LNCAP (cell line): ENCODE data around the gene SIAH3.

ENCODE experiments used
- TF ChIP-seq, protein P1 (sequence below): fragments of 450-650 bp; IDR thresholded peaks from 2 replicates; pipeline ENCODE4 v1.5.1; 2017; ENCODE audit warnings: mild to moderate bottlenecking

SIAH3 gene

DNA sequence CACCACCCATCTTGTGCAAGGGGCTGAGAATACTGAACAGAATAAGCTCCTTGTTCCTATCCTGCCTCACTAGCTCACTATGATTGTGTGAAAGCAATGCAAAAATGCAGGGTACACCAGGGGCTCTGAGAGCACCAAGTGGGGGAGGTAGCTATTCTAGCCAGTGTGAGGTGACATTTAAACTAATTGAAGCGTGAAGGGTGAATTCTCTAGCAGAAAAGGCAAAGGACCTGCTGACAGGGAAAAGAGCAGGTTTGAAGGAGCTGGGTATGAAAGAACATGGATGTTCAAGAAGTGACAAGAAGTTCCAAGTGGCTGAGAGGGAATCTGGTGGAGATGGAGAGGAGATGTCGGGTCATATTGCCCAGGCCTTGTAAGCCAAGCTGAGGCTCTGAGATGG is 64.2 kb downstream of the SIAH3 start:
- TF ChIP-seq, protein P1, sequence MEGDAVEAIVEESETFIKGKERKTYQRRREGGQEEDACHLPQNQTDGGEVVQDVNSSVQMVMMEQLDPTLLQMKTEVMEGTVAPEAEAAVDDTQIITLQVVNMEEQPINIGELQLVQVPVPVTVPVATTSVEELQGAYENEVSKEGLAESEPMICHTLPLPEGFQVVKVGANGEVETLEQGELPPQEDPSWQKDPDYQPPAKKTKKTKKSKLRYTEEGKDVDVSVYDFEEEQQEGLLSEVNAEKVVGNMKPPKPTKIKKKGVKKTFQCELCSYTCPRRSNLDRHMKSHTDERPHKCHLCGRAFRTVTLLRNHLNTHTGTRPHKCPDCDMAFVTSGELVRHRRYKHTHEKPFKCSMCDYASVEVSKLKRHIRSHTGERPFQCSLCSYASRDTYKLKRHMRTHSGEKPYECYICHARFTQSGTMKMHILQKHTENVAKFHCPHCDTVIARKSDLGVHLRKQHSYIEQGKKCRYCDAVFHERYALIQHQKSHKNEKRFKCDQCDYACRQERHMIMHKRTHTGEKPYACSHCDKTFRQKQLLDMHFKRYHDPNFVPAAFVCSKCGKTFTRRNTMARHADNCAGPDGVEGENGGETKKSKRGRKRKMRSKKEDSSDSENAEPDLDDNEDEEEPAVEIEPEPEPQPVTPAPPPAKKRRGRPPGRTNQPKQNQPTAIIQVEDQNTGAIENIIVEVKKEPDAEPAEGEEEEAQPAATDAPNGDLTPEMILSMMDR: no peak

DNA sequence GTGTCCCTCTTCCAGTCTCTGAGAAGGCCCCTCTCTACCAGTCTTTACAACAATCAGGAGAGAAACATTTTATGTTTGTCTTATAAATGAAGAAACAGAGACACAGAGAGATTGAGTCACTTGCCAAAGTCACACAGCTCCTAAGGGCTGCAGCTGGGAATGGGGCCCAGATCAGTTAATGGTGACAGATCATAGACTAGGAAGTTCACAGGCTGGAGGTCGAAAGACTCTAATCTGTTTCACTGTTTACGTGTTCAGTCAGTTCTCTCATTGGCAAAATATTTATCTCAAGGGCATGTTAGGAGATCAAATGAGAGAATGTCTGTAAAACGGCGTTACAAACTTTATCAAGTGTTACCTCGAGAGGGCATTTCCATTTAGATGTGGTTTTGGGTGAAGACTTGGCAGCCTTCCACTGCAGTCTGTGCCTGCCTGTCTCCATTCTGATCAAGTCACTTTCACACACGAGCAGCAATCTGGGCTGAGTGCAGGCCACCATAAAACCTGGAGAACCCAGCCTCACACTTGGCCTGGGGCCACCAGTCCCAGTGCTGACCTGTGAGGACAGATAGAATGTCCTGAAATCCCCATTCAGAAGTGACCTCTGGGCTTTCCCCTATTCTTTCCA is 65.1 kb downstream of the SIAH3 start:
- TF ChIP-seq, protein P1: no peak

DNA sequence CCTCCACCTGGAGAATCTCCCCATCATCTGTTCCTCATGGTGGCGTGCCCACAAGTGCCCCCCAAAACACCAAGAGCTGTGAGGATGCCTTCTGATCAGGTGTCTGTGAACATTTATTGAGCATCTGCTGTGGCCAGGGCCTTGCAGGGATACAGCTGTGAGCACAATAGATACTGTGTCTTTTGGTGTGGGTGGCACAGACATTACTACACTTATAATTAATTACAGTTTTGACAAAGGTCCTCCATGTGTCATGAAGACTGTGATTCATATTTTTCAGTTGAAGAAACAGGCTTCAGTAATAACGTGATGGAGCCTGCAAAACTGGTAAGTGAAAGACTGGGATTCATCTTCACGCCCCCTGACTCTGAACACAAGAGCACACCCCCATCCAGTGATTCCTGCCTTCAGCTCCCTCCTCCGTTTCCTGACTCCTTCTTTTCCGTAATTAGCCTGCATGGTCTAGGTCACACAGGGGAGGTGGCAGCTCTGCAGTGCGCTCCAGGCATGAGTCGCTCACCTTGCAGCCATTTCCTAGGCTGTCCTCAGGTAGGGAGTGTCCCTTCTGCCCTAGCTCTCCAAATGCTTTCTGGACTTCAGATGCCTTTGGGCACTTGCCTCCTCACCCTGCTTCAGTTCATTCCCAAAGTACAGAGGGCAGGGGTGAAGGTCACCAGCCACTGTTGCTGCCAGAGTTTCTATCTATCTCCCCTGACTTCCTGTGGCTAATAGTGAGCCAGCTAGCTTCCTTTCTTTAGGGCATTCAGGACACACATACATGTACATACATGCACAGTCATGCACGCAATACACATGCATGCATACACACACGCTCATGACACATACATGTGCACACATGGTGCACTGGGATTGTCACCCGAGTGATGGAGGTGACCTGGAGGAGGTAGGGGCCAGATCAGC is 66.5 kb downstream of the SIAH3 start:
- TF ChIP-seq, protein P1: no peak

DNA sequence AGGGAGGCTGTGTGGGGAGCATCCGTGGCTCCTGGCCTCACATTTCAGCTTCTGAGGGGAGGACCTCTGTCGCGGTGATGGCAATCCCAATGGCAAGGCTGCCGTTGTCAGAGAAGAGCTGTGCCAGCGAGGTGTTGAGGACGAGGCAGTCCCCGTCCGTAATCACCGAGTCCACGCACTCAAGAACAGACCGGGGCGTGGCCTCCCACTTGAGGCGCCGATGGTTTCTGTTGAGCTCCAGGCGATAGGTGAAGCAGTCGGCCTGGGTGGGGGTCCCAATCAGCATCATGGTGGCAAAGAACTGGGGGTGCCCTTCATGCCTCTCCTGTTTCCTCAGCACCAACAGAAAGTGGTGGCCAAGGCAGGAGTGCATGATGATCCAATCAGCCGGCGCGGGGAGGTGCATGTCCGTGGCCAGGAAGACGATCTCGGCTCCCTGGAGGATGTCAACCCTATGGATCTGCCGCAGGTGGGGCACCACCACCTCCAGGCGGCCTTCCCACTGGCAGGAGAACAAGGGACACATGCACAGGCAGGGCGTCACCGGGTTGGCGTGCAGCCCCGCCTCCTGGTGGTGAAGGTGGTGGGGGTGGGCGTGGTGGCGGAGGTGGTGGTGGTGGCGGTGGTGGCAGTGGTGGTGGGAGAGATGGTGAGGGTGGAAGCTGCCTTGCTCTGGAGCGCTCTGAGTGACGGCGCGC is 68.1 kb downstream of the SIAH3 start:
- TF ChIP-seq, protein P1: no peak

- TF ChIP-seq, protein P1: no peak
These were observed 69.1 kb downstream of the SIAH3 start for GRCh38 chr13:45782327-45783045.

GRCh38 chr13:45781553-45782326 is 69.8 kb downstream of the SIAH3 start:
- TF ChIP-seq, protein P1: no peak
